WTC11 (cell line): ENCODE data around the gene ITPR1. TPM values are rescaled to one million over a fixed set of nuclear protein-coding genes. Genes with fewer than 3 reads are reported as not detected.

Source experiments
- ATAC-seq: fragments of 200-7000 bp; cut with Tn5 transposase; 2 replicates; pipeline ENCODE4 v1.10.0; 2021; ENCODE audit warnings: mild to moderate bottlenecking, moderate library complexity
- CTCF ChIA-PET: fragments of 300-600 bp; sonication (Branson Sonifier 250); formaldehyde crosslinking; loops from one replicate; lab custom pipeline; 2021; ENCODE audit warnings: antibody characterized with exemption; lab: Charles Lee
- POLR2A ChIA-PET: fragments of 350-600 bp; sonication (Branson Sonifier 250); formaldehyde crosslinking; loops from one replicate; lab custom pipeline; 2021; ENCODE audit warnings: antibody characterized with exemption; lab: Charles Lee
- DNase-seq: peaks from one replicate; pipeline ENCODE4 v3.0.0; 2021; ENCODE audit warnings: low spot score
- H3K27ac Mint-ChIP-seq: 2 replicates; pipeline ENCODE4 v1.8.0; 2021; ENCODE audit warnings: mixed read lengths
- H3K27me3 Mint-ChIP-seq: 2 replicates; pipeline ENCODE4 v1.8.0; 2021; ENCODE audit warnings: low read depth, mild to moderate bottlenecking, moderate library complexity, mixed read lengths
- H3K36me3 Mint-ChIP-seq: 2 replicates; pipeline ENCODE4 v1.8.0; 2021; ENCODE audit warnings: mixed read lengths
- H3K4me1 Mint-ChIP-seq: 2 replicates; pipeline ENCODE4 v1.8.0; 2022; ENCODE audit warnings: mixed read lengths
- H3K4me3 Mint-ChIP-seq: 2 replicates; pipeline ENCODE4 v1.8.0; 2021; ENCODE audit warnings: mild to moderate bottlenecking, moderate library complexity, mixed read lengths
- H3K9me3 Mint-ChIP-seq: 2 replicates; pipeline ENCODE4 v1.8.0; 2021; ENCODE audit warnings: mixed read lengths
- ATF3 ChIP-seq: sonication (generic); formaldehyde crosslinking; conservative IDR thresholded peaks from 2 replicates; pipeline ENCODE4 v1.8.1; 2022; ENCODE audit warnings: mild to moderate bottlenecking, missing genetic modification reagents
- CBFB ChIP-seq: sonication (generic); formaldehyde crosslinking; IDR thresholded peaks from 2 replicates; pipeline ENCODE4 v1.8.1; 2022; ENCODE audit warnings: mild to moderate bottlenecking, low read depth, missing genetic modification reagents
- CDX4 ChIP-seq: fragments of 250-450 bp; sonication (Bioruptor Pico); IDR thresholded peaks from 2 replicates; pipeline ENCODE4 v1.9.0; 2021; ENCODE audit warnings: moderate library complexity, mild to moderate bottlenecking, inconsistent platforms, borderline replicate concordance
- CREB1 ChIP-seq: sonication (generic); formaldehyde crosslinking; IDR thresholded peaks from 2 replicates; pipeline ENCODE4 v1.8.0; 2023; ENCODE audit warnings: mild to moderate bottlenecking, missing genetic modification reagents
- E2F5 ChIP-seq: sonication (generic); formaldehyde crosslinking; IDR thresholded peaks from 2 replicates; pipeline ENCODE4 v1.8.1; 2022; ENCODE audit warnings: mild to moderate bottlenecking, moderate library complexity, missing genetic modification reagents
- EMX1 ChIP-seq: fragments of 250-450 bp; sonication (Bioruptor Pico); IDR thresholded peaks from 2 replicates; pipeline ENCODE4 v1.8.0; 2021; ENCODE audit warnings: mild to moderate bottlenecking
- GABPB1 ChIP-seq: sonication (generic); formaldehyde crosslinking; IDR thresholded peaks from 2 replicates; pipeline ENCODE4 v1.8.1; 2023; ENCODE audit warnings: mild to moderate bottlenecking, missing genetic modification reagents
- HMGXB4 ChIP-seq: sonication (generic); formaldehyde crosslinking; IDR thresholded peaks from 2 replicates; pipeline ENCODE4 v1.8.1; 2023; ENCODE audit warnings: mild to moderate bottlenecking, moderate library complexity, missing genetic modification reagents
- MXD4 ChIP-seq: fragments of 250-450 bp; sonication (Bioruptor Pico); IDR thresholded peaks from 2 replicates; pipeline ENCODE4 v1.8.0; 2021; ENCODE audit warnings: mild to moderate bottlenecking, moderate library complexity, borderline replicate concordance
- NFE2L1 ChIP-seq: sonication (generic); formaldehyde crosslinking; IDR thresholded peaks from 2 replicates; pipeline ENCODE4 v1.8.1; 2023; ENCODE audit warnings: missing genetic modification reagents
- SP1 ChIP-seq: sonication (generic); formaldehyde crosslinking; conservative IDR thresholded peaks from 2 replicates; pipeline ENCODE4 v1.8.1; 2022; ENCODE audit warnings: missing genetic modification reagents
- TCF7 ChIP-seq: sonication (generic); formaldehyde crosslinking; IDR thresholded peaks from 2 replicates; pipeline ENCODE4 v1.8.0; 2022; ENCODE audit warnings: mild to moderate bottlenecking, low read depth, missing genetic modification reagents, moderate library complexity
- TEAD1 ChIP-seq: sonication (generic); formaldehyde crosslinking; IDR thresholded peaks from 2 replicates; pipeline ENCODE4 v1.8.0; 2022; ENCODE audit warnings: mild to moderate bottlenecking, missing genetic modification reagents
- TP53 ChIP-seq: sonication (generic); formaldehyde crosslinking; IDR thresholded peaks from 2 replicates; pipeline ENCODE4 v1.8.1; 2023; ENCODE audit warnings: mild to moderate bottlenecking, missing genetic modification reagents
- ZBTB21 ChIP-seq: sonication (generic); formaldehyde crosslinking; IDR thresholded peaks from 2 replicates; pipeline ENCODE4 v1.8.1; 2023; ENCODE audit warnings: mild to moderate bottlenecking, missing genetic modification reagents, borderline replicate concordance
- ZNF423 ChIP-seq: fragments of 250-450 bp; sonication (Bioruptor Pico); IDR thresholded peaks from 2 replicates; pipeline ENCODE4 v2.1.2; 2022; ENCODE audit warnings: mild to moderate bottlenecking, moderate library complexity
- total RNA-seq: library from RNA; stranded (reverse); gene quantifications from 3 replicates; pipeline ENCODE4 v1.2.3, GENCODE V29; 2021

Gene ITPR1
- total RNA-seq, 1 experiment from 2014 or later = 11.8 TPM

- POLR2A ChIA-PET = no interaction called here
These were observed 224.2 kb downstream of the ITPR1 start for GRCh38 chr3:4717363-4717740.

GRCh38 chr3:4718179-4718736 lies 225.1 kb downstream of the ITPR1 start:
- DNase-seq (no peak), ATAC-seq (no peak)
- H3K27me3 Mint-ChIP-seq = no peaks in the 10 kb centered on the region
- CTCF ChIA-PET = interaction anchor here (0.7 kb wide), 1 partner anchor 262 kb away, joined by 3 read pairs; the partner anchor contains the start of gene BHLHE40
- peaks cover 39% of the 10 kb centered on the region for H3K4me1 Mint-ChIP-seq
- no peaks in the 10 kb centered on the region for H3K9me3 Mint-ChIP-seq
- no peak overlapping the region for H3K4me3 Mint-ChIP-seq
- no peaks in the 10 kb centered on the region for H3K36me3 Mint-ChIP-seq
- H3K27ac Mint-ChIP-seq = no peak overlapping the region
- no peak for TF ChIP-seq CREB1
- TF ChIP-seq TP53 (CRISPR knock-in tag) = no peak
- no peak for TF ChIP-seq CBFB (CRISPR knock-in tag)
- no peak for TF ChIP-seq TEAD1 (CRISPR knock-in tag)
- TF ChIP-seq ZNF423 (CRISPR knock-in tag) = no peak
- no peak for TF ChIP-seq CDX4 (CRISPR knock-in tag)
- TF ChIP-seq ZBTB21 (CRISPR knock-in tag) = no peak
- no peak for TF ChIP-seq TCF7 (CRISPR knock-in tag)
- TF ChIP-seq GABPB1 (CRISPR knock-in tag) = no peak
- no peak for TF ChIP-seq ATF3
- no peak for TF ChIP-seq HMGXB4 (CRISPR knock-in tag)
- TF ChIP-seq E2F5 (CRISPR knock-in tag) = no peak
- POLR2A ChIA-PET = no interaction called here

More at GRCh38 chr3:4717363-4717740, 224.2 kb downstream of the ITPR1 start:
- Mint-ChIP-seq H3K4me1 (peaks cover 39% of the 10 kb centered on the region), H3K36me3 (no peaks in the 10 kb centered on the region), H3K4me3 (no peak overlapping the region), H3K27me3 (no peaks in the 10 kb centered on the region), H3K27ac (peak overlapping the region; percentile 0; the same call in 1 of the 2 replicates), H3K9me3 (no peaks in the 10 kb centered on the region)
- ATAC-seq = no peak
- CTCF ChIA-PET = interaction anchor here (0.6 to 1.1 kb wide), 2 partner anchors 259 to 263 kb away, joined by 3 to 5 read pairs; no protein-coding TSS in a partner anchor
- DNase-seq = no peak
- TF ChIP-seq MXD4 (CRISPR knock-in tag) (no peak), E2F5 (CRISPR knock-in tag) (no peak), EMX1 (CRISPR knock-in tag) (no peak), NFE2L1 (CRISPR knock-in tag) (no peak)

GRCh38 chr3:4719046-4719501 lies 225.9 kb downstream of the ITPR1 start:
- Mint-ChIP-seq H3K27me3 (no peaks in the 10 kb centered on the region), H3K36me3 (no peaks in the 10 kb centered on the region), H3K9me3 (no peaks in the 10 kb centered on the region), H3K27ac (no peak overlapping the region), H3K4me1 (peaks cover 39% of the 10 kb centered on the region), H3K4me3 (no peak overlapping the region)
- no peak for ATAC-seq
- no peak for TF ChIP-seq SP1 (CRISPR knock-in tag)
- DNase-seq = no peak
- POLR2A ChIA-PET = no interaction called here
- CTCF ChIA-PET = interaction anchor here (2.8 to 2.9 kb wide), 2 partner anchors 257 to 262 kb away, joined by 22 to 36 read pairs; no protein-coding TSS in a partner anchor
